GM19035 (cell line): ENCODE measurements around the gene TGM6.

ENCODE experiments used
- ATAC-seq: cut with Tn5 transposase; IDR thresholded peaks from one replicate; pipeline ENCODE4 v1.9.1; 2021; ENCODE audit not compliant: unreplicated experiment

The TGM6 gene

DNA sequence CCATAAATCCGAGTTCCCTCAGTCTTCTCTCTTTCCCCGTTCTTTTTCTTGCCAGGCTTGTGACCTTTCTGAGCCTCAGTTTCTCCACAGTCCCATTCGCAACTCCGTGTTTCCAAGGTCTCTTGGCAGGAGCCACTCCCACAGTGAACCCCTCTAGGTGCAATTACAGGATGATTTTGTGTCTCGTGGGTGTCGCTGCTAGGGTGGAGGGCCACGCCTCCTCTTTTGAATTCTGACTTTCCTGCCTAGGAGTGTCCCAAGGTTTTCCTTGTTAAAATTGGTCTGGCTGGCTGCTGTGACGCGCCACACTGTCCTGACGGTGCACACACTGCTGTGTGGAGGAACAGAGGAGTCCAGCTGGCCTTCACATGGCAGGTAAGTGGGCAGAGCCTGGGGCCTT lies at the start of gene TGM6:
TSS of gene TGM6 (plus strand) at position 301 of the 400 bp plus-strand sequence. CDS start at position 369, 68 bp downstream.
- no peak for ATAC-seq

GRCh38 chr20:2331106-2331505 lies 49.6 kb upstream of the TGM6 start:
- ATAC-seq: no peak

- no peak for ATAC-seq
These were observed 48.7 kb upstream of the TGM6 start for GRCh38 chr20:2331901-2332565.

GRCh38 chr20:2332711-2333110 lies 48.0 kb upstream of the TGM6 start:
- ATAC-seq: no peak

GRCh38 chr20:2333821-2334220 lies 46.9 kb upstream of the TGM6 start:
- no peak for ATAC-seq

DNA sequence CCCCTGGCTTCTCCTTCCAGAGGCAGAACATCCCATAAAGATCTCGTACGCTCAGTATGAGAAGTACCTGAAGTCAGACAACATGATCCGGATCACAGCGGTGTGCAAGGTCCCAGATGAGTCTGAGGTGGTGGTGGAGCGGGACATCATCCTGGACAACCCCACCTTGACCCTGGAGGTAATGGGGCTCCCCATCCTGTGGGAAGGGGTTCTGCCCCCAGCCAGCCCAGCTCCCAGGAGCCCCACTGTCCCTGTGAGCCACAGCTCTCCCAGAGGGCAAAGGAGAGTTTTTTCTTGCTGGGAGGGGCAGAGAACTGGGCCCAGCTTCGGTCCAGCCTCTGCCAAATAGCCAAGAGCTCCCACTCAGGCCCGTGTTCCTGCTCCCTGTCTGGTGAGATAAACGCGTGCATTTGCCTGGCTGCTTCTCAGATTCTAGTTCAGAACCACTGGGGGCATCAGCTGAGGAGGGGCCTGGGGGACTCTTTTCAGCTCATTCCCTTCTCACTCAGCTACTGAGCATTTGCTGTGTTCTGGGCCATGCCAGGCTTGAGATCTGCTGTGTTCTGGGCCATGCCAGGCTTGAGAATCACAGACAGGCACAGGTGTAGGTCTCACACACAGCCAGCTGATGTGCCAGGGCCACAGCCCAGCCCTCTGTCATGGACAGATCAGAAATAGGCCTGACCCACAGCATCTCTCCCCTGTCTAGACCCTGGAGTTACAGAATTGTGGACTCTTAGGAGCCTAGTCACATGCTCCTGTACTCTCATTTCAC lies 45.4 kb upstream of the TGM6 start:
- ATAC-seq: no peak

DNA sequence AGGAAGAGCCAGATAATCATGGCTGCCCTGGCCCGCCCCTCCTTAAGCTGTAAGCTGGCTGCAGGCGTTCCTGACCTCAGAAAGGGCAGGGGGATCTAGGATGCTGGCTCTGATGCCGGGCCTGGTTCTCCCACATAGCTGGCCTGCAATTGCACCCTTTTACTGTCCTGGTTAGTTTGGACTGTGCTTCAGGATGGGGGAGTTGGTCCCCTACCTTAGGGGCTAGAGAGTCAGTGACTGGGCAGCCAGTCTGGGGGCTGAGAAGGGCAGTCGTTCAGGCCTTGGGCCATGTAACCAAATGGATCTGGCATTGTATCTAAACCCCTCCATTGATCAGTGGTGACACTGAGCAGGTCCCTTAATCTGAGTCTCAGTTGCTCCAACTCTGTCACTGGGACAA lies 44.2 kb upstream of the TGM6 start:
- ATAC-seq: no peak

- no peak for ATAC-seq
These were observed 43.6 kb upstream of the TGM6 start for GRCh38 chr20:2337142-2337541.

- no peak for ATAC-seq
These were observed 42.2 kb upstream of the TGM6 start for GRCh38 chr20:2338411-2339066.

DNA sequence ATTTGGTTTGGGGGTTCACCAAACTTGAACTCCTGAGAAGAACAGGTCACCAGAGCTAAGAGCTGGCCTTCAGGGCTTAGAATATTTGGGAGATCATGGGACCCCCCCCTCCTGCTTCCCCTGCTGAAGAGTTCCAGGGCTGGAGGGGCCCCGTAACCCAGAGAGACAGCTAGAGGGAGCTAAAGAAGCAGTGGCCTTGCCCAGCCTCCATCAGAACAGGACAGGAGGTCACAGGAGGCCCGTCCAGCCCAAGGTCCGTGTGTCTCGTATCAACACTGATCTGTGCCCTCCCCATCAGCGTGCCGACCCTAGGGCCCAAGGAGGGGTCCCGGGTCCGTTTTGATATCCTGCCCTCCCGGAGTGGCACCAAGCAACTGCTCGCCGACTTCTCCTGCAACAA lies 40.6 kb upstream of the TGM6 start:
- ATAC-seq: no peak

DNA sequence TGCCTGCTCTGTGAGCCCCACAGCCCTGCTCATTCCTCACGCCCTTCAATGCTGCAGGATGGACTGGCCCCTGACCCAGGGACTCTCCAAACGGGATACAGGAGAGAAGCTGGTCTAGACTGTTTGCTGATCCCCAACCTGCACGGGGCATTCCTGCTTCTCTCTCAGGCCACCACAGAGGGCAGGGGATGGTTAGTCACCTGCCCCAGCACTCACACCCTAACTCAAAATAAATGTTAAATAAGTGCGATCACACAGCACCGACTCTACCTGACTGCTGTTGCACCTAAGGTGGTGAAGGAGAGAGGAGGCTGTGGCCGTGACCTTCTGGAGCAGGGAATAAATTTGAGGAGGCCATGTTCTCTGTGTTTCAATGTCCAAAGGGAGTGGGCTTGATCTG lies 39.9 kb upstream of the TGM6 start:
- no peak for ATAC-seq

DNA sequence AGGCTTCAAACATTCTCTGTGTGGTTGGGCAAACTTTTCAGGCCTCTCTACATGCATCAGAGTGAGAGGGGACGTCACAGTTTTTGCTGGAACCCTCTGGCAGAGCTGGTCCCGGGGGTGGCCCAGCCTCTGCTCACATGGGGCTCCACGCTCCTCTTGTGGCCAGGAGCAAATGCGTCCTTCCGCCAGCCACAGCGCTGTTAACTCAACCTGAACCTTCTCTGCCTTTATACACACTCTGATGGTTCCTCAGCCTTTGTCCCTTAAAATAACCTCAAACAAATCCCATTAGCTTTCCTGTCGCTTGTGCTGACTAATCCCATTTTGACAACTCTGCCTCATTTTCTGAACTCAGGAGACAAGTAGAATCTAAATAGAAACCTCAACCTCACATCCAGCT lies 39.4 kb upstream of the TGM6 start:
- no peak for ATAC-seq

DNA sequence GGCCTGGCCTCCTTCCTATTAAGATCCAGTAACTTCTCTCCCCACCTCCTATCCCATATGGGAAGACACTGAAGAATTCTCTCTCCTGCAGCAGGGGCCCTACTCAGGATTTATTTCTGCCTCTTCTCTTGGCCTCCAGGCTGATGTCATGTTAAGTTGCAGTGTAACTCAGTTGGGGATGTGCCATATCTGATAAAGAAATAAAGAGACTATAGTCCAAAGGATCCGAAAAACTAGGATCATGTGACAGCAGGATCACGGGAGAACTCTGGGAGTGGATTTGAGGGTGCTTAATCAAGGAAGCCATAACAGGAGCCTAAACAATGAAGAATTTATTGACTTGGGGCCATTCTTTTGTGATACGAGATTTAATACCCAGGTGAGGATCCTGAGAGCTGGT lies 38.5 kb upstream of the TGM6 start:
- no peak for ATAC-seq

- no peak for ATAC-seq
These were observed 34.5 kb upstream of the TGM6 start for GRCh38 chr20:2346188-2346587.

GRCh38 chr20:2348336-2348735 lies 32.4 kb upstream of the TGM6 start:
- ATAC-seq: no peak

GRCh38 chr20:2349801-2350200 lies 30.9 kb upstream of the TGM6 start:
- ATAC-seq: no peak

GRCh38 chr20:2350606-2351005 lies 30.1 kb upstream of the TGM6 start:
- ATAC-seq: no peak

DNA sequence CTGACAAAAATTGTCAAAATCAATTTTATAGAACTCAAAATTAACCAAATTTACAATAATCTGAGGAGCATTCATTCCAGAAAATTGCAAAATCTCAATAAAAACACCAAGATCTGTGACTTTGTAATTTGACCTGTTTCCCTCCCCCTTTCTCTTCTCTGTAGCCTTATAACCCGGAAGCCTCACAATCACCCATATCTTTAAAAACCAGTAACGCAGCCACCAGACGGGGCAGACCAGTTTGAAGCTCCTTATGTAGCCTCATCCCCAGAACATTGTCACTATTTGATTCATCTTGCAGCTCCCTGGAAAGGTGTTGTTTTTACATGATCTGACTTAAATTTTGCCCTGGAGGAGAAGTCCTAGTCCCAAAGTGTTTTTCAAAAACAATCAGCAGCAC lies 27.5 kb upstream of the TGM6 start:
- no peak for ATAC-seq

- no peak for ATAC-seq
These were observed 23.6 kb upstream of the TGM6 start for GRCh38 chr20:2357114-2357513.

- no peak for ATAC-seq
These were observed 22.7 kb upstream of the TGM6 start for GRCh38 chr20:2358006-2358405.

DNA sequence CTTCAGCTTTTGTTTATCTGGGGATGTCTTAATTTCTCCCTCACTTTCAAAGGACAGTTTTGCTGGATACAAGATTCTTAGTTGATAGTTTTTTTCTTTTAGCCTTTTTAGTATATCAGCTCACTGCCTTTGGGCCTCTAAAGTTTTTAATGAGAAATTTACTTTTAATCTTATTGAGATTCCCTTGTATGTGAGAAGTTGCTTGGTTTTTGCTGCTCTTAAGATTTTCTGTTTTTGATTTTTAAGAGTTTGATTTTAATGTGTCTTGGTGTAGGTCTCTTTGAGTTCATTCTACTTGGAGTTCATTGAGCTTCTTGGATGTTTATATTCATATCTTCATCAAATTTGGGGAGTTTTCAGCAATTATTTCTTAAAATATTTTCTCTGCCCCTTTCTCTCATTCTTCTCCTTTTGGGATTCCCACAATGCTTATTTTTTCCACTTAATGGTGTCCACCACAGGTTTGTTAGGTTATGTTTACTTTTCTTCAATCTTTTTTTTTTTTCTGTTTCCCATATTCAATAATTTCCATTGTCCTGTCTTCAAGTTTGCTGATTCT lies 19.6 kb upstream of the TGM6 start:
- ATAC-seq: no peak

GRCh38 chr20:2363187-2363586 lies 17.5 kb upstream of the TGM6 start:
- ATAC-seq: no peak
